C4-2B (cell line): Measurements from ENCODE around the gene ZNF197.

Experiments used
- H3K27ac ChIP-seq: fragments of 450-650 bp; 2 replicates; pipeline ENCODE4 v1.5.1; 2017
- ZFX ChIP-seq: fragments of 450-650 bp; IDR thresholded peaks from 2 replicates; pipeline ENCODE4 v1.6.1; 2017
- TF ChIP-seq, protein P1 (sequence below): fragments of 450-650 bp; conservative IDR thresholded peaks from 2 replicates; pipeline ENCODE4 v1.5.1; 2017; ENCODE audit warnings: mild to moderate bottlenecking

The ZNF197 gene

DNA sequence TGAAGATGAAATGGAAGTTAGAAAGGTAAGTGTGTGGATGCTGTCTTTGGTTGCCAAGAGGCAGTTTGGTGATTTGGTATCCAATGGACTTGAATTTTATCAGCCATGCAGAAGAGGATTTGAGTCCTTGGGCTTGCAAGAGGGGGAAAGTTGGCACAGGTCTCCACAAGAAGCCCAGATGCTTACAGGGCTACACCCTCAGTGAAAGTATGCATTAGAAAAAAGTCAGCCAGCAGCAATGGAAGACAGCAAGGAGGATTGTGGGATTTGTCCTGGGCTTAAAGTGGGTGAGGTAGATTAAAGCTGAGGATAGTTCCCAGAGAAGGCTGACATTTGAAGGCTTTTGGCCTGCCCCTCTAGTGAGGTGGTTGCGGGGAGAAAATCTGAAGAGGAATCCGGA lies 23.1 kb upstream of the ZNF197 start:
- H3K27ac ChIP-seq: no peak overlapping the region
- TF ChIP-seq, protein P1, sequence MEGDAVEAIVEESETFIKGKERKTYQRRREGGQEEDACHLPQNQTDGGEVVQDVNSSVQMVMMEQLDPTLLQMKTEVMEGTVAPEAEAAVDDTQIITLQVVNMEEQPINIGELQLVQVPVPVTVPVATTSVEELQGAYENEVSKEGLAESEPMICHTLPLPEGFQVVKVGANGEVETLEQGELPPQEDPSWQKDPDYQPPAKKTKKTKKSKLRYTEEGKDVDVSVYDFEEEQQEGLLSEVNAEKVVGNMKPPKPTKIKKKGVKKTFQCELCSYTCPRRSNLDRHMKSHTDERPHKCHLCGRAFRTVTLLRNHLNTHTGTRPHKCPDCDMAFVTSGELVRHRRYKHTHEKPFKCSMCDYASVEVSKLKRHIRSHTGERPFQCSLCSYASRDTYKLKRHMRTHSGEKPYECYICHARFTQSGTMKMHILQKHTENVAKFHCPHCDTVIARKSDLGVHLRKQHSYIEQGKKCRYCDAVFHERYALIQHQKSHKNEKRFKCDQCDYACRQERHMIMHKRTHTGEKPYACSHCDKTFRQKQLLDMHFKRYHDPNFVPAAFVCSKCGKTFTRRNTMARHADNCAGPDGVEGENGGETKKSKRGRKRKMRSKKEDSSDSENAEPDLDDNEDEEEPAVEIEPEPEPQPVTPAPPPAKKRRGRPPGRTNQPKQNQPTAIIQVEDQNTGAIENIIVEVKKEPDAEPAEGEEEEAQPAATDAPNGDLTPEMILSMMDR: no peak
- TF ChIP-seq ZFX: no peak

DNA sequence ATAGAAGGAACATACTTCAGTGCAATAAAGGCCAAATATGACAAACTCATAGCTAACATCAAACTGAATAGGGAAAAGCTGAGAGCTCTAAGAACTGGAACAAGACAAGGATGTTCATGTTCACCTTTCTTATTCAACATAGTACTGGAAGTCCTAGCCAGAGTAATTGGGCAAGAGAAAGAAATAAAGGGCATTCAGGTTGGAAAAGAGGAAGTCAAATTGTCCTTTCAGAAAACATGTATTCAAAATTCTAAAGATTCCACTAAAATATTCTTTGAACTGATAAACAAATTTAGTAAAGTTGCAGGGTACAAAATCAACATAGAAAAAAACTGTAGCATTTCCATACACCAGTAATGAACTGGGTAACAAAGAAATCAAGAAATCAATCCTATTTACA lies 12.2 kb upstream of the ZNF197 start:
- no peak for TF ChIP-seq ZFX
- TF ChIP-seq, protein P1: no peak
- H3K27ac ChIP-seq: no peak overlapping the region

DNA sequence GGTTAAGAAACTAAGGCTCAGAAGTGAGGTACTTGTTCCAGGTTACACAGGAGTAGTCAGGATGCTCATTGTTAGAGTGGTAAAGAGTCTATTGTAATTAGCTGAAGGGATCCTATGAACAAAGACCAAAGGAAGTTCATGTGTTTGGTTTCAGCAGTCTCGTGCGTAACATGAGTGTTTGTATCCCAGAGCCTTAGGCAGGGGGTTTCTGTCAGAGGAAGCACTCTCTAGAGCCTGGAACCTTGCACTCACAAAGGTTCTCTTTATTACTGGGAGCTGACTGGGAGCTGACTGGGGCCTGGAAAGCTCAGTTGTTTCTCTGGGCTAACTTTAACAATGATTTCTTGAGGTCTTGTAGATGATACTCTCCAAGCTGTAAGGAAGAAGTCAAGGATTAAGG lies 3.9 kb downstream of the ZNF197 start:
- TF ChIP-seq, protein P1: no peak
- no peak for TF ChIP-seq ZFX
- H3K27ac ChIP-seq: no peak overlapping the region

DNA sequence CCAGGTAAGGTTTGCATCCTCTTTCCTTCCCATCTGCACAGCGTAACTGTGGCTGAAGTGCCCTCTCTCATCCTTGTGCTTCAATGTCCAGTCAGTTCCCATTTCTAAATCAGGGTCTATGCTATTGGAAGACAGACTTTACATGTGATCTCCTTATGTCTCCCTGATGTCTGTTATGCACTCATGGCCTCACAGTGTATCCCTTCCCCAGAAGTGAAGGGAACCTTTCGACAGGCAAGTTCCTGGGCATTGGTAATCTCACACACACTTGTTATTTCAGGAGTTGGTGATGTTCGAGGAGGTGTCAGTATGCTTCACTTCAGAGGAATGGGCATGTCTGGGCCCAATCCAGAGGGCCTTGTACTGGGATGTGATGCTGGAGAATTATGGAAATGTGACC lies 7.4 kb downstream of the ZNF197 start:
- TF ChIP-seq, protein P1: no peak
- TF ChIP-seq ZFX: no peak
- no peak overlapping the region for H3K27ac ChIP-seq

DNA sequence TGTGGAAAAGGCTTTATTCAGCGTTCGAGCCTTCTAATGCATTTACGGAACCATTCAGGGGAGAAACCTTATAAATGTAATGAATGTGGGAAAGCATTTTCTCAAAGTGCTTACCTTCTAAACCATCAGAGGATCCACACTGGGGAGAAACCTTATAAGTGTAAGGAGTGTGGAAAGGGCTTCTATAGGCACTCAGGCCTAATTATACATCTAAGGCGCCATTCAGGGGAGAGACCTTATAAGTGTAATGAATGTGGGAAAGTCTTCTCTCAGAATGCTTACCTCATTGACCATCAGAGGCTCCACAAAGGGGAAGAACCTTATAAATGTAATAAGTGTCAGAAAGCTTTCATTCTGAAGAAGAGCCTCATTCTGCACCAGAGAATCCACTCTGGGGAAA lies 17.5 kb downstream of the ZNF197 start:
- TF ChIP-seq, protein P1: no peak
- no peak for TF ChIP-seq ZFX
- no peak overlapping the region for H3K27ac ChIP-seq

DNA sequence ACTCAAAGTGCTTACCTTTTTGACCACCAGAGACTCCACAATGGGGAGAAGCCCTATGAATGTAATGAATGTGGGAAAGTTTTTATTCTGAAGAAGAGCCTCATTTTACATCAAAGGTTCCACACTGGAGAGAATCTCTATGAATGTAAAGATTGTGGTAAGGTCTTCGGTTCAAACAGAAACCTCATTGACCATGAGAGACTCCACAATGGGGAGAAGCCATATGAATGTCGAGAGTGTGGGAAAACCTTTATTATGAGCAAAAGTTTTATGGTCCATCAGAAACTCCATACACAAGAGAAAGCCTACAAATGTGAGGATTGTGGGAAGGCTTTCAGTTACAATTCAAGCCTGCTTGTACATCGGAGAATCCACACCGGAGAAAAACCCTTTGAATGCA lies 18.2 kb downstream of the ZNF197 start:
- H3K27ac ChIP-seq: no peak overlapping the region
- no peak for TF ChIP-seq ZFX
- TF ChIP-seq, protein P1: no peak

DNA sequence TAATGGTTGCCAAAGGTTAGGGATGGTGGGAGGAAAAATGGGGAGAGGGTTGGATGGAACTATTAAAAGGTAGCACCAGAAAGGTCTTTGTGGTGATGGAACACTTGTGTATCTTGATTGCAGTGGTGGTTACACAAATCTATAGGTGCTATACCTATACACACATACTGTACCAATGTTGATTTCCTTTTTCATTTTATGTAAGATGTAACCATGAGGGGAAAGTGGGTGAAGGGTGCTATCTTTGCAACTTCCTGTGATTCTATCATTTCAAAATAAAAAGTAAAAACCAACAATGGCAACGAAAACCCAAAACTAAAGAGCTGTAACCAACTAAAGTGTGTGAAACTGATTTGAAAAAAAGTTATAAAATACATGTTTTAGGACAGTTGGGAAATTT lies 22.9 kb downstream of the ZNF197 start:
- H3K27ac ChIP-seq: no peak overlapping the region
- no peak for TF ChIP-seq ZFX
- TF ChIP-seq, protein P1: no peak
